SK-N-SH (cell line): ENCODE measurements around the gene MRPL53. TPM values are rescaled to one million over a fixed set of nuclear protein-coding genes. Genes with fewer than 3 reads are reported as not detected.

ENCODE experiments used
- CTCF ChIA-PET: fragments of 300-600, 350-600 bp; formaldehyde crosslinking; extraction: SDS; loops from one replicate; lab custom pipeline; 2021; lab: Yijun Ruan, JAX
- POLR2A ChIA-PET: fragments of 350-600 bp; sonication (Branson Sonifier 250); formaldehyde crosslinking; extraction: SDS; loops from one replicate; lab custom pipeline; 2020; ENCODE audit warnings: antibody characterized with exemption, inconsistent platforms; lab: Yijun Ruan, JAX
- DNase-seq: peaks from one replicate; pipeline ENCODE4 v3.0.0; 2012
- H2AFZ ChIP-seq: fragments of 200-600 bp; sonication (generic); 2 replicates; pipeline ENCODE4 v1.8.1; 2016; ENCODE audit warnings: antibody characterized with exemption, mild to moderate bottlenecking, low read depth
- H3F3A ChIP-seq: fragments of 200-600 bp; sonication (generic); replicated peaks from 2 replicates; pipeline ENCODE3; 2016; ENCODE audit warnings: antibody characterized with exemption, mild to moderate bottlenecking; ENCODE audit not compliant: insufficient read depth
- H3K27ac ChIP-seq, 2 experiments: fragments of 200-500 bp in 1 of 2; fragments of 200-600 bp in 1 of 2; sonication (Bioruptor generic) in 1 of 2; sonication (generic), shearing (Covaris generic) in 1 of 2; 2 replicates each; pipeline versions ENCODE4 v1.5.1 to v1.6.1; 2014 to 2016; ENCODE audit warnings: low read depth in 2 of 2, inconsistent platforms in 1 of 2, low read length in 1 of 2, mild to moderate bottlenecking in 1 of 2, mixed read lengths in 1 of 2
- H3K27me3 ChIP-seq: fragments of 200-600 bp; sonication (generic), shearing (Covaris generic); 2 replicates; pipeline ENCODE4 v1.6.1; 2016; ENCODE audit warnings: mixed run types; ENCODE audit not compliant: insufficient read depth
- H3K36me3 ChIP-seq, 2 experiments: fragments of 200-500 bp in 1 of 2; fragments of 200-600 bp in 1 of 2; sonication (Bioruptor generic) in 1 of 2; sonication (generic) in 1 of 2; replicated peaks in 1 of 2; 2 replicates each; pipeline versions ENCODE3 to v1.5.1; 2014 to 2016; ENCODE audit warnings: low read length in 1 of 2, mild to moderate bottlenecking in 1 of 2; ENCODE audit not compliant: insufficient read depth in 2 of 2, control insufficient read depth in 1 of 2
- H3K4me1 ChIP-seq, 2 experiments: fragments of 200-500 bp in 1 of 2; fragments of 200-600 bp in 1 of 2; sonication (Bioruptor generic) in 1 of 2; sonication (generic), shearing (Covaris generic) in 1 of 2; 2 replicates each; pipeline versions ENCODE4 v1.5.1 to v1.6.1; 2014 to 2016; ENCODE audit warnings: low read depth in 1 of 2, low read length in 1 of 2, mixed run types in 1 of 2; ENCODE audit not compliant: insufficient read depth in 2 of 2, control insufficient read depth in 1 of 2
- H3K4me2 ChIP-seq: fragments of 200-600 bp; sonication (generic), shearing (Covaris generic); 2 replicates; pipeline ENCODE4 v1.6.1; 2017; ENCODE audit warnings: mixed run types
- H3K4me3 ChIP-seq, 2 experiments: fragments of 200-500 bp in 1 of 2; fragments of 200-600 bp in 1 of 2; sonication (Bioruptor generic) in 1 of 2; sonication (generic), shearing (Covaris generic) in 1 of 2; 2 replicates each; pipeline versions ENCODE4 v1.5.1 to v1.8.1; 2014 to 2016; ENCODE audit warnings: low read depth in 2 of 2, inconsistent platforms in 1 of 2, low read length in 1 of 2, mild to moderate bottlenecking in 1 of 2, mixed read lengths in 1 of 2, moderate library complexity in 1 of 2
- H3K79me2 ChIP-seq: fragments of 200-600 bp; sonication (generic); 2 replicates; pipeline ENCODE4 v1.8.1; 2017; ENCODE audit warnings: mild to moderate bottlenecking; ENCODE audit not compliant: insufficient read depth
- H3K9ac ChIP-seq: fragments of 200-600 bp; sonication (generic); 2 replicates; pipeline ENCODE4 v1.6.1; 2017; ENCODE audit warnings: mixed run types
- H3K9me2 ChIP-seq: fragments of 200-600 bp; sonication (generic); 2 replicates; pipeline ENCODE4 v1.6.1; 2017; ENCODE audit warnings: mixed run types
- H3K9me3 ChIP-seq: fragments of 200-600 bp; sonication (generic); 2 replicates; pipeline ENCODE4 v1.6.1; 2017; ENCODE audit warnings: mixed run types, mild to moderate bottlenecking, moderate library complexity
- H4K20me1 ChIP-seq: fragments of 200-600 bp; sonication (generic); 2 replicates; pipeline ENCODE4 v1.6.1; 2017; ENCODE audit warnings: mild to moderate bottlenecking, mixed run types; ENCODE audit not compliant: insufficient read depth
- CHD2 ChIP-seq: fragments of 150-350 bp; IDR thresholded peaks from 2 replicates; pipeline ENCODE4 v1.6.1; 2018; ENCODE audit warnings: low read length; ENCODE audit not compliant: partially characterized antibody
- EP300 ChIP-seq, 2 experiments: IDR thresholded peaks; 2 replicates each; pipeline versions ENCODE4 v1.4.0 to v1.6.1; 2012; ENCODE audit warnings: borderline replicate concordance in 1 of 2, low read depth in 1 of 2, low read length in 1 of 2
- EZH2phosphoT487 ChIP-seq: fragments of 200-600 bp; sonication (generic); IDR thresholded peaks from 2 replicates; pipeline ENCODE4 v1.6.1; 2017; ENCODE audit warnings: low read depth, mixed run types, mild to moderate bottlenecking, antibody characterized with exemption, moderate library complexity, borderline replicate concordance
- GATA2 ChIP-seq: sonication (generic); formaldehyde crosslinking; IDR thresholded peaks from 2 replicates; pipeline ENCODE4 v1.5.0; 2020; ENCODE audit warnings: mild to moderate bottlenecking, missing genetic modification reagents
- JUND ChIP-seq: IDR thresholded peaks from 2 replicates; pipeline ENCODE4 v1.4.0; 2012
- MEF2A ChIP-seq: IDR thresholded peaks from 2 replicates; pipeline ENCODE4 v1.4.0; 2012; ENCODE audit warnings: low read depth, borderline replicate concordance
- NRF1 ChIP-seq: IDR thresholded peaks from 2 replicates; pipeline ENCODE4 v1.6.1; 2012; ENCODE audit warnings: low read depth, mild to moderate bottlenecking, low read length
- RAD21 ChIP-seq: IDR thresholded peaks from 2 replicates; pipeline ENCODE4 v1.6.1; 2012; ENCODE audit warnings: mild to moderate bottlenecking, low read length
- RCOR1 ChIP-seq: fragments of 150-350 bp; IDR thresholded peaks from 2 replicates; pipeline ENCODE4 v1.6.1; 2017; ENCODE audit warnings: antibody characterized with exemption, low read length
- RFX5 ChIP-seq: IDR thresholded peaks from 2 replicates; pipeline ENCODE4 v1.6.1; 2012; ENCODE audit warnings: mild to moderate bottlenecking, improper control_type of control experiment, low read length
- RXRA ChIP-seq: IDR thresholded peaks from 2 replicates; pipeline ENCODE4 v1.4.0; 2012; ENCODE audit warnings: low read depth, mild to moderate bottlenecking, borderline replicate concordance
- SIN3A ChIP-seq: IDR thresholded peaks from 2 replicates; pipeline ENCODE4 v1.6.1; 2012; ENCODE audit warnings: low read depth, mild to moderate bottlenecking, low read length, moderate library complexity, borderline replicate concordance
- YY1 ChIP-seq: IDR thresholded peaks from 2 replicates; pipeline ENCODE4 v1.4.0; 2012; ENCODE audit warnings: low read depth, mild to moderate bottlenecking
- WGBS: methylation state at CpG from one replicate; pipeline ENCODE4 v1.1.6; 2017; ENCODE audit warnings: low lambda C conversion rate; 5-methylcytosine and 5-hydroxymethylcytosine counted together
- polyA plus RNA-seq, 3 experiments: library from polyadenylated mRNA; depleted of rRNA; stranded (reverse); fragments of >200 nt; gene quantifications; 2 replicates each; pipeline ENCODE4 v1.2.3, GENCODE V29; 2012
- TF ChIP-seq, protein P1 (sequence below): IDR thresholded peaks from 2 replicates; pipeline ENCODE4 v1.6.1; 2012; ENCODE audit warnings: mild to moderate bottlenecking, low read depth, low read length, moderate library complexity
- TF ChIP-seq, protein P2 (sequence below): fragments of 150-350 bp; IDR thresholded peaks from 2 replicates; pipeline ENCODE4 v1.6.1; 2016; ENCODE audit warnings: mild to moderate bottlenecking, low read depth, low read length
- TF ChIP-seq, protein P3 (sequence below): IDR thresholded peaks from 2 replicates; pipeline ENCODE4 v1.4.0; 2012; ENCODE audit warnings: low read depth
- TF ChIP-seq, protein P4 (sequence below): IDR thresholded peaks from 2 replicates; pipeline ENCODE4 v1.4.0; 2012; ENCODE audit warnings: low read depth, borderline replicate concordance
- TF ChIP-seq, protein P5 (sequence below): IDR thresholded peaks from 2 replicates; pipeline ENCODE4; 2012

The MRPL53 gene
- polyA plus RNA-seq, 1 of the 3 experiments (the other 2 are of a cell fraction) = 95.0 TPM

DNA sequence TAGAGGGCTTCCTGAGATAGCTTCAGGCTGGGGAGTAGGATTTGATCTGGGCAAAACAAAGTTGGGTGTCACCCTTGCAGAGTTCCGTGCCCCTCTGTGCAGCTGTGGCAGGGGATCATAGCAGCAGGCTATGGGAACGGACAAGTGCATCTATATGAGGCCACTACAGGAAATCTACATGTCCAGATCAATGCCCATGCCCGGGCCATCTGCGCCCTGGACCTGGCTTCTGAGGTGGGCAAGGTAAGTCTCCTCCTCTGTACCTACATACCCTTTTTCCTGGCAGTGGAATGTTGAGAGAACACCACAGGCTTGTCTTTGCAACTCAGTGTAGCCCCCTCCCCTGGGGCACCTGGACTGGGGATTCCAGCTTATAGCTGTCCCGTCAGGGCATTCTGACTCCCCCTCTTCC, 47.5 kb downstream of the MRPL53 start:
- Histone ChIP-seq H3K27ac (no peak overlapping the region), H3K4me1 (peaks cover 0 to 16% of the 10 kb centered on the region in 2 experiments; a peak in 1 of 4 replicates), H3K36me3 (peaks cover 6 to 39% of the 10 kb centered on the region in 2 experiments), H3K27me3 (no peaks in the 10 kb centered on the region), H3K4me3 (no peak overlapping the region), H3K4me2 (no peak overlapping the region), H3K9ac (no peak overlapping the region), H2AFZ (no peak overlapping the region), H3F3A (peaks cover 8% of the 10 kb centered on the region), H3K79me2 (no peaks in the 10 kb centered on the region), H3K9me3 (no peaks in the 10 kb centered on the region), H4K20me1 (no peaks in the 10 kb centered on the region), H3K9me2 (no peaks in the 10 kb centered on the region)
- ChIA-PET CTCF (no interaction called here), POLR2A (interaction anchor here (2.7 kb wide), 1 partner anchor 15 kb away, joined by 15 read pairs; no protein-coding TSS in a partner anchor)
- 85% methylated on average over 2 of the region's 5 CpGs for WGBS
- DNase-seq = no peak
- TF ChIP-seq YY1 = no peak
- TF ChIP-seq RCOR1 = no peak
- TF ChIP-seq EZH2phosphoT487 = no peak
- TF ChIP-seq RFX5 = no peak
- no peak for TF ChIP-seq CHD2
- no peak for TF ChIP-seq MEF2A
- TF ChIP-seq, protein P1, sequence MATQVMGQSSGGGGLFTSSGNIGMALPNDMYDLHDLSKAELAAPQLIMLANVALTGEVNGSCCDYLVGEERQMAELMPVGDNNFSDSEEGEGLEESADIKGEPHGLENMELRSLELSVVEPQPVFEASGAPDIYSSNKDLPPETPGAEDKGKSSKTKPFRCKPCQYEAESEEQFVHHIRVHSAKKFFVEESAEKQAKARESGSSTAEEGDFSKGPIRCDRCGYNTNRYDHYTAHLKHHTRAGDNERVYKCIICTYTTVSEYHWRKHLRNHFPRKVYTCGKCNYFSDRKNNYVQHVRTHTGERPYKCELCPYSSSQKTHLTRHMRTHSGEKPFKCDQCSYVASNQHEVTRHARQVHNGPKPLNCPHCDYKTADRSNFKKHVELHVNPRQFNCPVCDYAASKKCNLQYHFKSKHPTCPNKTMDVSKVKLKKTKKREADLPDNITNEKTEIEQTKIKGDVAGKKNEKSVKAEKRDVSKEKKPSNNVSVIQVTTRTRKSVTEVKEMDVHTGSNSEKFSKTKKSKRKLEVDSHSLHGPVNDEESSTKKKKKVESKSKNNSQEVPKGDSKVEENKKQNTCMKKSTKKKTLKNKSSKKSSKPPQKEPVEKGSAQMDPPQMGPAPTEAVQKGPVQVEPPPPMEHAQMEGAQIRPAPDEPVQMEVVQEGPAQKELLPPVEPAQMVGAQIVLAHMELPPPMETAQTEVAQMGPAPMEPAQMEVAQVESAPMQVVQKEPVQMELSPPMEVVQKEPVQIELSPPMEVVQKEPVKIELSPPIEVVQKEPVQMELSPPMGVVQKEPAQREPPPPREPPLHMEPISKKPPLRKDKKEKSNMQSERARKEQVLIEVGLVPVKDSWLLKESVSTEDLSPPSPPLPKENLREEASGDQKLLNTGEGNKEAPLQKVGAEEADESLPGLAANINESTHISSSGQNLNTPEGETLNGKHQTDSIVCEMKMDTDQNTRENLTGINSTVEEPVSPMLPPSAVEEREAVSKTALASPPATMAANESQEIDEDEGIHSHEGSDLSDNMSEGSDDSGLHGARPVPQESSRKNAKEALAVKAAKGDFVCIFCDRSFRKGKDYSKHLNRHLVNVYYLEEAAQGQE = no peak
- TF ChIP-seq, protein P2, sequence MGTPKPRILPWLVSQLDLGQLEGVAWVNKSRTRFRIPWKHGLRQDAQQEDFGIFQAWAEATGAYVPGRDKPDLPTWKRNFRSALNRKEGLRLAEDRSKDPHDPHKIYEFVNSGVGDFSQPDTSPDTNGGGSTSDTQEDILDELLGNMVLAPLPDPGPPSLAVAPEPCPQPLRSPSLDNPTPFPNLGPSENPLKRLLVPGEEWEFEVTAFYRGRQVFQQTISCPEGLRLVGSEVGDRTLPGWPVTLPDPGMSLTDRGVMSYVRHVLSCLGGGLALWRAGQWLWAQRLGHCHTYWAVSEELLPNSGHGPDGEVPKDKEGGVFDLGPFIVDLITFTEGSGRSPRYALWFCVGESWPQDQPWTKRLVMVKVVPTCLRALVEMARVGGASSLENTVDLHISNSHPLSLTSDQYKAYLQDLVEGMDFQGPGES = no peak
- no peak for TF ChIP-seq SIN3A
- TF ChIP-seq RAD21 = no peak
- TF ChIP-seq, protein P3, sequence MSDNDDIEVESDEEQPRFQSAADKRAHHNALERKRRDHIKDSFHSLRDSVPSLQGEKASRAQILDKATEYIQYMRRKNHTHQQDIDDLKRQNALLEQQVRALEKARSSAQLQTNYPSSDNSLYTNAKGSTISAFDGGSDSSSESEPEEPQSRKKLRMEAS = no peak
- no peak for TF ChIP-seq NRF1
- TF ChIP-seq EP300 (IDR thresholded peaks at IDR 0.05; ENCODE audit: borderline replicate concordance in 1 of 2, low read depth in 1 of 2, low read length in 1 of 2) = no peak
- no peak for TF ChIP-seq RXRA
- TF ChIP-seq, protein P4, sequence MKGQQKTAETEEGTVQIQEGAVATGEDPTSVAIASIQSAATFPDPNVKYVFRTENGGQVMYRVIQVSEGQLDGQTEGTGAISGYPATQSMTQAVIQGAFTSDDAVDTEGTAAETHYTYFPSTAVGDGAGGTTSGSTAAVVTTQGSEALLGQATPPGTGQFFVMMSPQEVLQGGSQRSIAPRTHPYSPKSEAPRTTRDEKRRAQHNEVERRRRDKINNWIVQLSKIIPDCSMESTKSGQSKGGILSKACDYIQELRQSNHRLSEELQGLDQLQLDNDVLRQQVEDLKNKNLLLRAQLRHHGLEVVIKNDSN = no peak
- no peak for TF ChIP-seq GATA2 (CRISPR knock-in tag)
- TF ChIP-seq JUND = no peak
- TF ChIP-seq, protein P5, sequence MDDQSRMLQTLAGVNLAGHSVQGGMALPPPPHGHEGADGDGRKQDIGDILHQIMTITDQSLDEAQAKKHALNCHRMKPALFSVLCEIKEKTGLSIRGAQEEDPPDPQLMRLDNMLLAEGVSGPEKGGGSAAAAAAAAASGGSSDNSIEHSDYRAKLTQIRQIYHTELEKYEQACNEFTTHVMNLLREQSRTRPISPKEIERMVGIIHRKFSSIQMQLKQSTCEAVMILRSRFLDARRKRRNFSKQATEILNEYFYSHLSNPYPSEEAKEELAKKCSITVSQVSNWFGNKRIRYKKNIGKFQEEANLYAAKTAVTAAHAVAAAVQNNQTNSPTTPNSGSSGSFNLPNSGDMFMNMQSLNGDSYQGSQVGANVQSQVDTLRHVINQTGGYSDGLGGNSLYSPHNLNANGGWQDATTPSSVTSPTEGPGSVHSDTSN = no peak
